ENCODE results near the gene CT47B1.
"Not testable (repeated sequence)": the region's sequence is repeated elsewhere in the genome, so short reads cannot be mapped to it uniquely, and the experiment has no call there.

Gene CT47B1

GRCh38 chrX:120875766-120876165, at the start of gene CT47B1:
TSS of gene CT47B1 (minus strand) at chrX:120875866. CDS start at chrX:120875670, 196 bp downstream.
- not testable (repeated sequence) for DNase-seq (ENCODE audit: low read depth in 3 of 3)

DNA sequence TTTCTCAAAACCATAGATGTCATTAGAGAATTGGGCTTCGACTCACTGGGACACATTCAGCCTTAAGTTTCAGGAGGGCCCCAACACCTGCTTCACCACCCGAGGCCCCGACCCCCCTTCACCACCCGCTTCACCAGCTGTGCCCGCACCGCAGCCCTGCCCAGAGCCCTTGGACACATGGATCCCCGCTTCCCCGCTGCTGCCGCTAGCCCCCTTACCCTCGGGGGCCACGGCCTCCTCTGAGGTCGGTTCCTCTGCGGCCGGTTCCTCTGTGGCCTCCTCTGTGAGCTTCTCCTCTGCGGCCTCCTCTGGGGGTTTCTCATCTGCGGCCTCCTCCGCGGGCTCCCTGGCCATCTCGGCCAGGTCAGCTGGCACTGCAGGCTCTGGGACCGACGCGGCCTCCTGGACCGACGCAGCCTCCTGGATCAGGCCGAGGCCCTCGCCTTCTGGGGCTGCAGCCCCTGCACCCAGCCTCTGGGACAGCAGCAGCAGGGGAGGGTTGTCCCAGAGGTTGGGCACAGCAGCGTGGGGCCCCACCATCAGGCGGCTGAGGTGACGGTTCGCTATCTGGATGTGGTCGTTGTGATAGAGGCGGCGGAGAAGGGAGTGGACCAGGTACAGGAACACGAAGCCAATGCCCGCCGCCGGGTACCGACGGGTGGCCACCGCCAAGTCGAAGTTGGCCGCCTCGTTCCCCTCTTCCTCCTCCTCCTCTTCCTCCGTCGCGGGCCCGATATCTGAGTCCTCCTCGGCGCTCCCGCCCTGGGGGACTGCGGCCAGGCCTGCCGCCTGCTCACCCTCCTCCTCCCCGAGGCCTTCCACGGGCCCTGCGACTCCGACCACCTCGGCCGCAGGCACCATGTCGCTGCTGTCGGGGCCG, 748 bp downstream of the CT47B1 start:
- DNase-seq (ENCODE audit: low read depth in 3 of 3), result no peak

DNA sequence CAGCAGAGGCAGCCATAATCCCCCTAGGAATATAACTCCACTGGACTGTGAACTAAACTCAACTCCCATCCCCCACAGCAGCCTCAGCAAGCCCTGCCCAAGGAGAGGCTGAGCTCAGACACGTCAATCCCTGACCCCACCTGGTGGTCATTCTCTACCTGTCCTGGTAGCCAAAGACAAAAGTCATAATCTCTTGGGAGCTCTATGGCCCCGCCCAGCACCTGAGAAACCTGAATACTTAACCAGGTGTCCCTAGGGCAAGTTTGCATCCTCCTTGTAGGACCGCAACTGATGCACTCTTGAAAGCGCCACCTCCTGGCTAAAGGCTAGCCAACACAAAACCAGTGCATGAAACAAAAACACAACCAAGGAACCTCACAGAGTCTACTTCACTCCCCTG, 18.4 kb downstream of the CT47B1 start:
- DNase-seq (ENCODE audit: low read depth in 3 of 3), result no peak

DNA sequence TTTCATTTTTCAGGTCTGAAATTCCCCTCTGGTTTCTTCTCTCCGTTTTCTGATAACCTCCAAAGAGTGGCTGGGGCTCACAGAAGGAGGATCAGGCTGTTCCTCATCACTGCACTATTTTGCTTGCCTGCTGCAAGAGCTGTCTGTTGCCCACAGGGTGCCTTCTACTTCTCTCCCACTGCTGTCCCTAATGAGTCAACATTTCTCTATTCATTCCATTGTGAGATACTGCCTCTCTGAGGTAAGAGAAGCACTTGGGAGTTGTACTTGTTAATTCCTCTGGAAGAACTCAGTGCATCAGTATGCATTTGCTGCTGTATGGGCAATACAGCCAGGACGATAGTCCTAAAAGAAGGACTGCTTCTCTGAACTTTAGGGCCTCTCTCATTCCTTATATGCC, 34.8 kb downstream of the CT47B1 start:
- no peak for DNase-seq (ENCODE audit: low read depth in 3 of 3)

- DNase-seq (ENCODE audit: low read depth in 3 of 3), result no peak
Observed at GRCh38 chrX:120839491-120839890, 36.2 kb downstream of the CT47B1 start.

DNA sequence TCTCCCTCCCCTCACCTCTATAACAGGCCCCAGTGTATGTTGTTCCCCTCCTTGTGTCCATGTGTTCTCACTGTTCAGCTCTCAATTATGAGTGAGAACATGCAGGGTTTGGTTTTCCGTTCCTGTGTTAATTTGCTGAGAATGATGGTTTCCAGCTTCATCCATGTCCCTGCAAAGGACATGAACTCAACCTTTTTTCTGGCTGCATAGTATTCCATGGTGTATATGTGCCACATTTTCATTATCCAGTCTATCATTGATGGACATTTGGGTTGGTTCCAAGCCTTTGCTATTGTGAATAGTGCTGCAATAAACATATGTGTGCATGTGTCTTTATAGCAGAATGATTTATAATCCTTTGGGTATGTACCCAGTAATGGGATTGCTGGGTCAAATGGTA, 48.5 kb downstream of the CT47B1 start:
- DNase-seq (ENCODE audit: low read depth in 3 of 3), result not testable (repeated sequence)

DNA sequence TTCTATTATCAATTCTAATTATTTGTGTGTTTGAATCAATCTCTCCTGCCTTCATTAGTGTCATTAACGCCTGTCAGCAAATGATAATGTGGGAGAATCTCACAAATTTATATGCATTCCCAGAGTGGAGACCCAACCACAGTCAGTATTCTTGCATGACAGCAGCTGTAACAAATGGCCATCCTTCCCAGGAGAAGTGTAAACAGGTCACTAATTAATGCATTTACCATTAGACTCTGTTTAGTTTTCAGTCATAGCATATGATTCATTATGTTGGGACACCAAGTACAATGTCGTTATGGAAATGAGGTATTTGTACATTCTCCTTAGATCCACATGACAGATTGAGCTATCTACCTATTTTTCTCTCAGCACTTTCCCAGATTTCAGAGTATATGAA, 50.5 kb downstream of the CT47B1 start:
- DNase-seq (ENCODE audit: low read depth in 3 of 3), result no peak

DNA sequence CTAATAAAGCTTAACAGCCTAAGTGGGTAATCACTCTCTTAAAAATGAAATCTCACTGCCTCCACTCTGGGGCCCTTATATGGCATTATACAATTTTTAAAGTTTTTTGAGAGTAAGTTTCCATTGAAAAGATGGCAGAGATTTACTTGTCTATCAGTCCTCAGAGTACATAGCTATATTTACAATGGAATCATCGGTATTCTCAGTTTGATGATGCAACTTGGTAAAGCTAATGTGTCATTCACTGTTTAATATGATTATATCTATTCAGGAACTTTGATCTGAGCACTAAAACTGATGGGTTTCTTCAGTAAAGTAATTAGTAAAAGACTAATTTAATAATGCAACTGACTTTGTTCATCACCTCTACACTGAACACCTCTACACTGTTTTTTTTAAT, 51.6 kb downstream of the CT47B1 start:
- DNase-seq (ENCODE audit: low read depth in 3 of 3), result no peak

DNA sequence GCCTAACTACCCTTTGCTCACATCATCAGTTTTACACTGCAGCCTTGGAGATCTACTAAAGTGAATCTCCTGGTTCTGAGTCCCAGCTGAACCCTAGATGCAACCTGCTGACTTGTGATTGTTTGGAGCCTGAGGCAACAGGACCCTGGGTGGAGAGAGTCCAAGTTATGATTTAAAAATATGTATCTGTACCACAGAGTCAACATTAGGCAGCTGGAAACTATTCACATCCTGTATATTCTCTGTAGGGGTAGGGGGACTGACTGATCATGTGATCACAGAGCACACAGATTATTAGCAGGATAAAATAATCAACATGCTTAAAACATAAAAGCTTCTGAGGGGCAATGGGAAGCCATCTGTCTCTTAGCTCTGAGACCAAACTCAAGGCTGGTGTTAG, 52.1 kb downstream of the CT47B1 start:
- DNase-seq (ENCODE audit: low read depth in 3 of 3), result no peak

Measured in stimulated activated CD4-positive, alpha-beta T cell treated with anti-CD3 and anti-CD28 coated beads, TNF-alpha, amount 100 ng/mL, for 4 hours (primary cell).